K562 (cell line): Measurements from ENCODE around the gene SLC9A3. TPM values are rescaled to one million over a fixed set of nuclear protein-coding genes. Genes with fewer than 3 reads are reported as not detected.

Source experiments
- ATF1 ChIP-seq, 2 experiments: fragments of 450-650 bp in 1 of 2; IDR thresholded peaks; 2 replicates each; pipeline ENCODE4 v1.6.1; 2016; ENCODE audit warnings: missing compliant biosample characterization in 1 of 2, missing genetic modification characterization in 1 of 2
- C11orf30 ChIP-seq: fragments of 450-650 bp; IDR thresholded peaks from 2 replicates; pipeline ENCODE4 v1.6.1; 2016; ENCODE audit warnings: low read depth, mild to moderate bottlenecking
- ESRRB ChIP-seq: fragments of 250-450 bp; sonication (Bioruptor Pico); IDR thresholded peaks from 2 replicates; pipeline ENCODE4 v1.5.0; 2020; ENCODE audit warnings: mild to moderate bottlenecking, moderate library complexity, borderline replicate concordance
- NFE2L1 ChIP-seq: fragments of 450-650 bp; IDR thresholded peaks from 2 replicates; pipeline ENCODE4 v1.6.1; 2016; ENCODE audit warnings: missing genetic modification characterization, low read depth, mild to moderate bottlenecking, missing compliant biosample characterization, moderate library complexity, borderline replicate concordance
- SMARCA4 ChIP-seq: fragments of 450-650 bp; IDR thresholded peaks from 2 replicates; pipeline ENCODE4 v1.6.1; 2016
- ZNF407 ChIP-seq: fragments of 450-650 bp; IDR thresholded peaks from 2 replicates; pipeline ENCODE4 v1.6.1; 2016; ENCODE audit warnings: low read depth
- polyA plus RNA-seq, 8 experiments: library from polyadenylated mRNA; depleted of rRNA in 4 of 8; stranded (reverse) in 5 of 8; unstranded in 3 of 8; fragments of >200 nt; fragmentation: Nextera tagmentation in 2 of 8; fragmentation: Illumina TruSeq in 1 of 8; extraction: Ambion mirVana in 2 of 8; extraction: Trizol in 1 of 8; gene quantifications; 2 replicates each; pipeline versions ENCODE4 v1.2.1 to v1.2.3, GENCODE V29; 2011 to 2014; ENCODE audit warnings: inconsistent platforms in 1 of 8, missing spikeins in 1 of 8
- total RNA-seq, 7 experiments: library from RNA; depleted of rRNA in 6 of 7; stranded (reverse); fragments of >200 nt in 6 of 7; fragmentation: Illumina TruSeq in 2 of 7; extraction: Trizol in 2 of 7; gene quantifications; 2 replicates each; pipeline versions ENCODE4 v1.2.1 to v1.2.3, GENCODE V29; 2011 to 2021; ENCODE audit warnings: low replicate concordance in 1 of 7

Gene SLC9A3
- total and polyA plus RNA-seq, 9 of the 15 experiments (the other 6 are each of a cell fraction or from before 2014, with no cell fraction given), result 1.5 to 5.8 (median 3.7) TPM; not detected in 2

GRCh38 chr5:511476-511875 lies 12.8 kb downstream of the SLC9A3 start (continued):
- TF ChIP-seq ZNF407 (no peak), C11orf30 (no peak), NFE2L1 (tag) (no peak), ATF1 (CRISPR knock-in tag; IDR thresholded peaks at IDR 0.05) (no peak), ATF1 (tag; IDR thresholded peaks at IDR 0.05) (no peak), ESRRB (CRISPR knock-in tag) (no peak), SMARCA4 (no peak)
